ENCODE data around the gene SRPX2. TPM values are rescaled to one million over a fixed set of nuclear protein-coding genes. Genes with fewer than 3 reads are reported as not detected.

SRPX2 gene
- total and polyA plus RNA-seq, 9 of the 15 experiments (the other 6 are each of a cell fraction or from before 2014, with no cell fraction given): 0.13 to 0.20 TPM; not detected in 7

GRCh38 chrX:100647095-100647494, 3.1 kb downstream of the SRPX2 start (continued):
- no peak for TF ChIP-seq ZBTB5 (IDR thresholded peaks at IDR 0.05)
- TF ChIP-seq JUNB (CRISPR knock-in tag; conservative IDR thresholded peaks at IDR 0.05): no peak

GRCh38 chrX:100647739-100648138, 3.7 kb downstream of the SRPX2 start:
- in situ Hi-C loops (cut with MboI) (no loop called here), intact Hi-C loops (cut with micrococcal nuclease) (no loop called here)
- no peak for DNase-seq (ENCODE audit: extremely low read depth in 1 of 4, low spot score in 3 of 4)
- Histone ChIP-seq H3K27ac (ENCODE audit: extremely low read depth, low read depth, low read length) (no peak overlapping the region), H3K27me3 (ENCODE audit: control insufficient read depth in 2 of 2, insufficient read depth in 2 of 2, low read length in 2 of 2) (no peaks in the 10 kb centered on the region), H3K9ac (ENCODE audit: insufficient read depth in 1 of 2, low read depth in 2 of 2, low read length in 2 of 2) (no peak overlapping the region), H4K20me1 (replicated peaks; ENCODE audit: control insufficient read depth, insufficient read depth, low read length) (no peaks in the 10 kb centered on the region), H3K79me2 (ENCODE audit: control insufficient read depth, insufficient read depth, low read length) (no peaks in the 10 kb centered on the region), H3K9me1 (ENCODE audit: control insufficient read depth, insufficient read depth, low read length) (no peaks in the 10 kb centered on the region), H3K4me2 (ENCODE audit: insufficient read depth, low read length) (no peak overlapping the region), H3K4me3 (no peak overlapping the region), H2AFZ (ENCODE audit: low read depth, low read length) (no peak overlapping the region), H3K9me3 (replicated peaks; ENCODE audit: control insufficient read depth, insufficient read depth, low read depth, low read length) (no peaks in the 10 kb centered on the region), H3K4me1 (replicated peaks in 1 of 2; ENCODE audit: control insufficient read depth in 2 of 2, insufficient read depth in 2 of 2, low read length in 2 of 2) (no peaks in the 10 kb centered on the region), H3K36me3 (ENCODE audit: control insufficient read depth, insufficient read depth, low read length) (no peaks in the 10 kb centered on the region)
- no TSS peak for BruUV-seq (replicated peaks)
- POLR2A ChIA-PET: no interaction called here
- FAIRE-seq: no peak
- no peak for ATAC-seq
- 5% methylated on average over 2 of the region's 2 CpGs for WGBS (ENCODE audit: insufficient coverage, low coverage, missing lambda C conversion rate)
- TF ChIP-seq GATAD2A (IDR thresholded peaks at IDR 0.05) (no peak), ZBED1 (IDR thresholded peaks at IDR 0.05) (no peak)
- CTCF ChIA-PET (ENCODE audit: low intra/inter-chr PET ratio): no interaction called here
